LNCAP (cell line): Measurements from ENCODE around the gene SNCB.

Experiments used
- CTCF ChIP-seq: fragments of 450-650 bp; IDR thresholded peaks from 2 replicates; pipeline ENCODE4 v1.5.1; 2017; ENCODE audit warnings: mild to moderate bottlenecking

Gene SNCB

DNA sequence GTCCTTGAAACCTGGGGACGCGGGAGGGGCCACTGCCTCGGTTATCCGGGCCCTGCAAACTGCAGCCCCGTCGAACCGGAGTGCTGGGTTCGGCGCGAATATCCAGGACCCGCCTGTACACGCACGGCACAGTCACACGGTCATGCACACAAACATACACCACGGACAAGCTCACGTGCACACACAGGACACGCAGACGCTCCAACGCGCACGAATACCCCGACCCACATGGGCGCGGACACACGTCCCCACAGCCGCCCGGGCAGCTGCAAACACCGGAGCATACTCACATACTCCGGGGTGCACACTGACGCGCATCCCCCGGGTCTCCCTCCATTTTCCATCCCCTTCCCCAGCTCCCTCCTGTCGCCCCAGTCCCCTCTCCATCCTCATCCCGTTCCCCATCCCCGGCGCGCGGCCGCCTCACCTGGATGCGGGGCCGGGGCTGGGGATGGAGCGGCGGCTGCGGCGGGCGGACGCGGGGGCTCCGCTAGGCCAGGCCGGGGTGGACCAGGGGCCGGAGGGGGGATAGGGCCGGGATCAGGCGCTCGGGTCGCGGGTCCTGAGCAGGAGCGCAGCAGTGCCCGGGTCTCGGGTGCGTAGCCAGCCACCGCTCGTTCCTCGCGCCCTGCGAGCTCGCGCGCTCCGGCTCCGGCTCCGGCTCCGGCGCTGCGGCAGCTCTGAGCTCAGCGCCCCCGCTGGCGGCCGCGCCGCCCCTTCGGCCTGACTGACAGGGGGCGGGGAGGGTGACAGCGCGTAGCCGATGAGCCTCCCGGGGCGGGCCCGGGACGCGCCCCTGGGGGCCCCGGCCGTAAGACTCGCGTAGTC, at the start of gene SNCB, which contains the start of gene EIF4E1B:
Gene SNCB, minus strand, starts transcription at position 682 of the 828 bp plus-strand sequence. CDS start 880 bp downstream, outside the sequence.
Gene EIF4E1B, plus strand, starts transcription at position 823 of the 828 bp plus-strand sequence. CDS start 12,113 bp downstream, outside the sequence.
- TF ChIP-seq CTCF, result no peak

DNA sequence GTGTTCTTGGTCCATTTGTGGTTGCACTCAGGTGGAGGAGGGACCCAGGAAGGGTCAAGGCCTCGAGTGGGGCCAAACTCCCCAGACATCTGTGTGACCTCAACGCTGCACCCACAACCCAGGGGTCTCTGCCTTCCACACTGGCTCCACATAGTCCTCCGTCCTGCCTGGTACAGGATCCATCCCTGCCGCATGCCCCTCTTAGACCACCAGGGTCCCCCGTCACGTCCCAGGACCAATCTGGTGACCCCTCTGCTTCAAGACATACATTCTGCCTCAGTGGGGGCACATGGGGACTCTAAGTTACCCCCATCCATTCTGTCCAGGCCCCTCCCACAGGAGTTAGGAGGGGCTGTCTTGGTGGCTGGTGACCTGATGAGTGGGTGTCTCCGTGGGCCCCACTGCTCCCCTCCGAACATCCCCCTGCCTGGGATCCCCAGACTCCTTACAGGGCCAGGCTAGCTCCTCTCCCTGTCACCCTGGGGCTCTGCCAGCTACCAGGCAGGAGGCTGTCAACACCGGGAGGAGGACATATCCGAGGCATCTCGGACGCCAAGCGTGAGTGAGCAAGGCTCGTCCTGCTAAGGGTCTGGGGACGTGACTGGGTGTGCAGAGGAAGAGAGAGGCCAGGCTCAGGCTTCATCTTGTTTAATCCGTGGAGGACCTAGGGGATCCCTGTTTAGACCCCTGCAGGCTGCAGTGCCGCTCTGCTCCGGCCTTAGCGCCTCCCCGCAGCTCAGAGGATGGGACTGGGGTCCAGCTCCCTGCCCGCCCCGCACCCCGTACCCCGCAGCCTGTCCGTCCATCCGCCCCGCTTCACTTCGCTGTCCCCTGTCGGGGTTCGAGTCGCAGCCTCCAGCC, 49.3 kb upstream of the SNCB start:
- no peak for TF ChIP-seq CTCF

GRCh38 chr5:176678584-176678983, 48.2 kb upstream of the SNCB start:
- no peak for TF ChIP-seq CTCF

GRCh38 chr5:176677209-176677939, 47.0 kb upstream of the SNCB start:
- TF ChIP-seq CTCF, result no peak

DNA sequence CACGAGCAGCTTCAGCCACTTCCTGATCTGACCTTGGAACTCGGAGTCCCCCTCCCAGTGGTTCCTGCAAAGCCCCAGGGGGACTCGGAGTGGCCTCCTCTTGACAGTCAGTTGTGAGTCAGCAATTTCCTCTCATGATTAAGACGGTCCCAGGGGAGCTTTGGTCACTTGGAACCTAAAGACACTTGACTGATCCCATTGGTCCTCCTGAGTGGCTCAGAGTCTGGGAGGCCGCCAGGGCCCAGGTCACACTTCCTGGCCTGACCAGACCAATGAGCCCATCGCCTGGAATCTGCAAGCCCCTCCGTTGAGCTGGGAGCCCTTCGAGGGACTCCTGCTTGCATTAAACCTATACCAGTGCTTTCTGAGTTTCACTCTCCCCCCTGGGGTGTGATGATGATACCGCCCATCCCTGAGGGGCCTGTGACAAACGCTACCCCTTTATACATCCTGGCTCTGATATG, 46.1 kb upstream of the SNCB start:
- no peak for TF ChIP-seq CTCF

- TF ChIP-seq CTCF, result peak; percentile 32; the same call in 1 of the 2 replicates
Observed at GRCh38 chr5:176675676-176676360, 45.5 kb upstream of the SNCB start.

DNA sequence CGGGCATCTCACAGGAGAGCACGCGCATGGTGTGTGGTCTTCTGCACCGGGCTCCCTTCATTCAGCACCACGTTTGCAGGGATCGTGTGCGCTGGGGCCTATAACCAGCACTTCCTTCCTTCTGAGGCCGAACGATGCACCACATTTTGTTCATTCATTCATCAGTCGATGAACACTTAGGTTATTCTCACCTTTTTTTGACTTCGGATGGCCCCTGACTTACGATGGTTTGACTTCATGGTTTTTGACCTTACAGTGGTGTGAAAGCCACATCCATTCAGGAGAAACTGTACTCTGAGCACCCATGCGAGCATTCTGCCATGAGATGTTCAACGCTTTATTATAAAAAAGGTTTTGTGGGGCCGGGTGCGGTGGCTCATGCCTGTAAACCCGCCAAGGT, 44.5 kb upstream of the SNCB start:
- TF ChIP-seq CTCF, result no peak
